ENCODE data around the gene GPR4.
"Not testable (repeated sequence)": the region's sequence is repeated elsewhere in the genome, so short reads cannot be mapped to it uniquely, and the experiment has no call there.

DNA sequence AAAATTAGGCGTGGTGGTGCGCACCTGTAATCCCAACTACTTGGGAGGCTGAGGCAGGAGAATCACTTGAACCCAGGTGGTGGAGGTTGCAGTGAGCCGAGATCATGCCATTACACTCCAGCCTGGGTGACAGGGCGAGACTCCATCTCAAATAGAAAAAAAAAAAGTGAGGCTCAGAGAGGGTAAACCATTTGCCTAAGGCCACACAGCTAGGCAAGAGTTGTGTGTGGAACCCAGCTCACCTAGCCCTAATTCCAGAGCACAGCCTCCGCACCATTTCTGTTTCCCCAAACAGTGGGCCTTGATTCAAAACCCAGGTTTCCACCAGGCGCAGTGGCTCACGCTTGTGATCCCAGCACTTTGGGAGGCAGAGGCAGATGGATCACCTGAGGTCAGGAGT is 26.2 kb upstream of the GPR4 start:
- TF ChIP-seq CTCF (IDR thresholded peaks at IDR 0.05 in 8 of 11, conservative IDR thresholded peaks at IDR 0.05 in 3 of 11); POLR2A (IDR thresholded peaks at IDR 0.05); POLR2AphosphoS5 (IDR thresholded peaks at IDR 0.05): not testable (repeated sequence)
